NOMO-1 (cell line): Measurements from ENCODE around the gene KLHL17.

Experiments
- DNase-seq, 2 experiments: peaks; one replicate each; lab custom pipeline; 2025; ENCODE audit not compliant: unreplicated experiment in 2 of 2; lab: John Stamatoyannopoulos, UW

The KLHL17 gene

GRCh38 chr1:960363-961131, at the start of gene KLHL17:
Gene KLHL17 (plus strand): TSS chr1:960584. CDS start chr1:960694, 110 bp downstream.
- peak; percentile 59 to 62 for DNase-seq

- no peak for DNase-seq
Observed at GRCh38 chr1:910881-911721, 49.3 kb upstream of the KLHL17 start.

GRCh38 chr1:911875-912739, 48.3 kb upstream of the KLHL17 start:
- no peak for DNase-seq

- peak in 1 of 2 experiments; percentile 26 for DNase-seq
Observed at GRCh38 chr1:912740-913301, 47.6 kb upstream of the KLHL17 start.

GRCh38 chr1:913491-914130, 46.8 kb upstream of the KLHL17 start:
- no peak for DNase-seq

DNA sequence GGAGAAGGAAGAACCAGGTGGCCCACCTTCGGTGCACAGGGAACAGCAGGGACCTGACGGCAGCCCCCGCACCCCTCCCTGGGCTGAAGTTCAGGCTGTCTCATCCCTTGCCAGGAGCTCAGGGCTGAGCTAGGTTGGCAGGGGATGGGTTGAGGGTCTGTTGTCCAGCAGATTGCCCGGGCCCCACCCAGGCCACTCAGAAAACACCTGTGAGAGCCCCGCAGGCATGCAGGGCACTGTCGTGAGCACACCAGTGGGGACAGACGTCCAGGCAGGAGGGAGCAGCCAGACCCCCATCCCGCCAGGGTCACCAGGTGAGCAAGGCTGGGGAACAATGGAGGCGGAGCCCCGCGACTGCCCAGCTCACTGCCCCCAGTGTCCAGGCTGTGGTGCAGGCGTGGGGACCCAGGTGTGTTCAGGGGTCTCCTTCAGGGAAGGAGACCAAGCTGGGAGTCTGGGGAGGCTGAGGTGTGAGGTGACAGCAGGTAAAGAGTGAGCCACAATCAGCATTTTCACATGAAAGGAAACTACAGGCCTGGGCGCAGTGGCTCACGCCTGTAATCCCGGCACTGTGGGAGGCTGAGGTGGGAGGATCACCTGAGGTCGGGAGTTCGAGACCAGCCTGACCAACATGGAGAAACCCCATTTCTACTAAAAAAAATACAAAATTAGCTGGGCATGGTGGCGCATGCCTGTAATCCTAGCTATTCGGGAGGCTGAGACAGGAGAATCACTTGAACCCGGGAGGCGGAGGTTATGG, 46.1 kb upstream of the KLHL17 start:
- DNase-seq, result no peak

DNA sequence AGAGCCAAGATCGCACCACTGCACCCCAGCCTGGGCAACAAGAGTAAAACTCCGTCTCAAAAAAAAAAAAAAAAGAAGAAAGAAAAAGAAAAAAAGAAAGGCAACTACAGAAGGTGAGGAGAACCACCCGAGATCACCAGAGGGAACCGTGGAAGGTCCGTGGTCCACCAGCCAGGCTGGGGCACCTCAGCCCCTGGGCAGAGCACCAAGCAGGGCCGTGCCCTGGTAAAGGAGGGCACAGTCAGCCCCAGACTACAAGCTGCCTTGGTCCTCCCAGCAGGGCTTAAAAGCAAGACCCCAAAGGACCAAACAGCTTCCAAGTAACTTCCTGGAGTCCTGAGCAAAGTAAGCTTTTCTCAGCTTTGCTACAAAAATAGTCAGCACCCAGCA, 45.5 kb upstream of the KLHL17 start:
- no peak for DNase-seq

DNA sequence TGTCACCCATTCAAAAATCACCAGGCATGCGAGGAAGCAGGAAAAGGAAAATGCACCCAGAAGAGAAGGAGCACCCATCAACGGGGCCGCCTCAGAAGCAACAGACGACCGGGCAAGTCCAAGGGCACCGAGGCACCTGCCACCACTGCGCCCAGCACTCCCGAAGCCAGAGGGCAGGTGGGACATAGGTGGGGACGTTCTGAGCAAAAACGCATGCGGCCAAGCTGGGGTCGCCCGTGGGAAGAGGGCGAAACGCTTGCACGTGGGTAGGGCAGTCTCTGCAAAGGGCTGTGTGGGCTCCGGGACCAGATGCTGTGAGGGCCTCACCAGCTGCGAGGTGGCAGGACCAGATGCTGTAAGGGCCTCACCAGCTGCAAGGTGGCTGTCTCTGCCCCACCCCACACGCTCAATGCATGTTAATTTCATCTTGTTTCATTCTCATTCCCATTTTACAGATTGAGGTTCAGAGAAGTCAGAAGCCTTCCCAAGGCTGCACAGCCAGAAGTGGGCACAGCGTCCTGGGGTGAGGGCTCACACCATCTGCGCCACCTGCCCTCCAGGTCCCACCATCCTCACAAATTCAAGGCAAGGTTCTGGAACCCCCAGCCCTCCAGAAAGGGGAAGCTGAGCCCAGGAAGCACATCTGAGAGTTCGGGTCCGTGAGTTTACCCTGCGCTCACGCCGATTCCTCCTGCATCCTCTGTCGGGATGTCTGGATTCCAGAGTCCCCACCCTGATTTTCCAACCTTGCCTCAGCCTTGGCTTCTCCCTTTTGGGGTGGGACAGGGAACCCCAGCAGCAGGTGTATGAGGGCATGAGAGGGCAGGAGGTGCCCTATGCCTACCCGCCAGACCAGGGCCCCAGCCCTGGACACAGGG, 44.9 kb upstream of the KLHL17 start:
- DNase-seq, result no peak

DNA sequence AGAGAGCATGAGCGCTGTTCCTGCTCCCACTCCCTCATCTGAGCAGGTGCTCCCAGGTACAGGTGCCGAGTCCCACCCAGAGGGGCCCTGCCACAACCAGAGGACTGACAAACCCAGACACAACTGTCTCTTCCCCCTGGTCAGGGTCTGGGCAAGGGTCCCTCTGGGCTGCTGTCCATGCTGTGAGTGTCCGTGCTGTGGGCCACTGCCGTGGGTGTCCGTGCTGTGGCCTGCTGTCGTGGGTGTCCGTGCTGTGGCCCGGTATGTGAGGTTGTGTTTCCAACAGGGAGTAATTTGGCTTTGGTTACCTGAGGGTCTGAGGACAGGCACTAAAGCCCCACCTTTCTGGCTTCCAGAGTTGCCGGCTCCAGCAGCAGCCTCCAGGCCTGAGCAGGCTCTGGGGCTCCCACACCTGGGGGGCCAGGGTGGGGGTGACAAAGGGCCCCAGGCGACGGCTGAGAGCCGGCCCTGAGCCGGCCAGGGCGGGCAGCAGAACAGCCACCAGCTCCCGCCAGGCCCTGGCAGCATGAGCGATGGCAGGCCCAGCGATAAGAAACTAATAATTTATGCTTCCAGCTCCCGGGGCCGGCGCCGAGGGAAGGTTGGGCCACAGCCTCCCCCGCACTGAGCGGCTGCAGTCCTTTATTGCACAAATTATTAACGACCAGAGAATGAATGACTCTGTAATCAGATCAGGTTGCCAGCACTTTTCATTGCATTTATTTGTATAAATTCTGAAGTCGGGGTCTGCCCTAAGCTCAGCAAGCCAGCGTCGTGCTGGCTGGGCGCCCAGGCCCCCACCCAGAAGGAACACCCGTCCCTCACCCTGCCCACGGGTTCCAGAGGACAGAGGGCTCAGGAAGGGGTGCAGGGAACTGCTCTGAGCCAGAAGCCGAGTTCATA, 44.0 kb upstream of the KLHL17 start:
- no peak for DNase-seq

GRCh38 chr1:917076-917459, 43.3 kb upstream of the KLHL17 start:
- no peak for DNase-seq

DNA sequence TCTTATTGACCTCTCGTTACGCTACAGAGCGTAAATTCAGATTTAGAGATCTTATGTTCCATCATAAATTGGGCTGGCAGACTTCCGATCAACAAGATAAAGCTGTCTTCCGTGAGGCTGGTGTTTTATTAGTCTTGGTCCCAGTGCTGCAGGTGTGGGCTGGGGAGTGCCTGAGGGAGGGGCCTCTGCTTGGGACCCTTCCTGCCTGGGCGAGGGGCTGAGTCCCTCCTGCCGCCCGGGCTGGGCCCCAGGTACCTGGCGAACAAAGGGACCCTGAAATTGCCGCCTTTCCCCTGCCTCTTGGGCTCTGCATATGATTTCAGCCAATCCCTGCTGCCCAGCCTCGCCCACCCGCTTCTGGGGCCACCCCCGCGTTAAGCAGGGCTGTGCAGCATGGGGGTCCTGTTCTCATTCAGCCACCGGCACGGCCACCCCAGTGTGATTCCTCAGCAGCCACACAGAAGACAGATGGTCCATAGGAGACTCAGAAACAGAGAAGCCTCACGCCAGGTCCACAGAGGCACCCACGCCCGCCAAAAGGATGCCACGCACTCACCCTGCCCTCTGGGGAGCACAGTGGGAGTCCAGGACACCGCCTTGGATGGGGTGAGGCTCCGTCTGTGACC, 42.8 kb upstream of the KLHL17 start:
- no peak for DNase-seq

- no peak for DNase-seq
Observed at GRCh38 chr1:918353-918752, 42.0 kb upstream of the KLHL17 start.

DNA sequence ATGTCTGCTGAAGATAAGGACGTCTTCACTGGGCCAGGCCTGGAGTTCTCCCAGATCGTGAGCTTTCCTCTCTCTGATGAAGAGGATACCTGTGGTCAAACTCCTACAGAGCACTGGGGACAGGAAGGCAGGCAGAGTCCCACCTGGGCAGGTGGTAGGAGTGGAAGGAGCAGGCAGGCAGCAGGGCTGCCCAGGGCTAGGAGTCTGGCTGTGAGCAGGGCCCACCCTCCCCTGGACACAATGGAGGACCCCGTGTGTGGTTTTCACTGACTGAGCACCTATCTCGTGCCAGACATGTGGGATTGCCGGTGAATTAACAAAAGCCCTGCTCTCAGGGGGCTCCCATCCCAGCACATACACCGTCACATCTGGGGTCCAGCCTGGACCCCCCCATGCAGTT, 41.5 kb upstream of the KLHL17 start:
- DNase-seq, result no peak

GRCh38 chr1:919271-919872, 41.0 kb upstream of the KLHL17 start:
- DNase-seq, result no peak

- DNase-seq, result no peak
Observed at GRCh38 chr1:920010-920409, 40.4 kb upstream of the KLHL17 start.

DNA sequence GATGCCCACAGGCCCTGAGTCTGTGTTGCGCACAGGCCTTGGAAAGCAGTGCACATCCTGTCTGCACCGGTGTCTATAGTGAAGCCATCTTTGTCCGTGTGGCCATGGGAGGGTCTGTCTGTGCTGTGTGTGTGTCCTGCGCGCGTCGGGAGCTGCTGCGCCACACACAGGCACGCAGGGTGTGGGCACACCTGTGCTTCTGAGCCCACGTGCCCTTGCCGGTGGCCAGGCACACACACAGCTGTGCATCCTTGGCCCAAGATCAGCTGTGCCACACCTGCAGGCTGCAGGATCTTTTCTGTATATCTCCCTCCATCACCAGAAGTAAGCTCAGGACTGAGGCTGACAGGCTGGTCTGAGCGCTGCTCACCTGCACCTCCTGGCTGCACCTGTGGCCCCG, 39.9 kb upstream of the KLHL17 start:
- DNase-seq, result no peak
